ENCODE measurements around the gene UQCC5.
A peak's percentile ranks its signal among the peaks of the same experiment; 100 is the strongest.

UQCC5 gene

GRCh38 chr3:52504977-52505376, 31.4 kb upstream of the UQCC5 start:
- no peak for DNase-seq

DNA sequence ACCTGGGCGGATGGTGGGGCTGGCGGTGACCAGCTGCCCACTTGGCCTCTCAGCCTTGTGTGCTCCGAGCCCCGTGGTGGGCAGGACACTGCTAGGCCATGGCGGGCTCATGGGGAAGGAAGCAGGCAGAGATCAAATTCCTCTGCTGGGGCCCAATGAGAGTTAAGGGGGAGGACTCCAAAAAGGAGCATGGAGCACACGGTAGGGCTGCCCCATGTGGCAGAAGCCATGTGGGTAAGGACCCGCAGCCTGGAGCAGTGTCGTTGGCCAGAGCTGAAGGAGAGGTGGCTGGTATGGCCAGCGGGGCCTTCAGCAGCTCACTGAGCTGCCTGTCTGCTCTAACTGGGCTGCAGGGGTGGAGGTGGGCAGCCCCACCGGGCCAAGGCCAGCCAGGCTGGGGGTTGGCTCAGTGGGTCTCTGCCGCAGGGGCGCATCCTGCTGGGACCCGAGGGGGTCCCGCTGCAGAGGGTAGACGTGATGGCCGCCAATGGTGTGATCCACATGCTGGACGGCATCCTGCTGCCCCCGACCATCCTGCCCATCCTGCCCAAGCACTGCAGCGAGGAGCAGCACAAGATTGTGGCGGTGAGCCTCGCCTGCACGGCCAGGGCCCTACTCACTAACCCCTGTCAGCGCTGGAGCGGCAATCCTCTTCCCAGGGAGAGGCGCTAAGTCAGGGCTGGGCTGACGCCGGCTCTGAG, 30.0 kb upstream of the UQCC5 start:
- DNase-seq, result no peak

DNA sequence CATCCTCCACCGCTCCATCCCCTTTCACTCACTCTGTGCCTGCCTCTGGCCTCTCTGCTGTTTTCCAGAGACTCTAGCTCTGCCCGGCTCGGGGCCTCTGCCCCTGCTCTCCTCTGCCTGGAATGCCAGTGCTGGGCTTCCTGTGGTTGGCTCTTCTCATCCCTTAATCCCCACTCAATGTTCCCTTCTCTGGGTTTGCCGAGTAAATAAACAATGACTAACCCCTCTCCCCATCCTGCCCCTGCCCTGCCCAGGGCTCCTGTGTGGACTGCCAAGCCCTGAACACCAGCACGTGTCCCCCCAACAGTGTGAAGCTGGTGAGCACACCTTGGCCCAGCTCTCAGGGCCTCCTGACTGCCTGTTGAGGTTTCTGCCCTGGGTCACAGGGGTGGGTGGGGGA, 29.0 kb upstream of the UQCC5 start:
- peak; percentile 28 for DNase-seq

- no peak for DNase-seq
Measured at GRCh38 chr3:52509753-52510328, 26.6 kb upstream of the UQCC5 start.

GRCh38 chr3:52511509-52511908, 24.9 kb upstream of the UQCC5 start:
- no peak for DNase-seq

DNA sequence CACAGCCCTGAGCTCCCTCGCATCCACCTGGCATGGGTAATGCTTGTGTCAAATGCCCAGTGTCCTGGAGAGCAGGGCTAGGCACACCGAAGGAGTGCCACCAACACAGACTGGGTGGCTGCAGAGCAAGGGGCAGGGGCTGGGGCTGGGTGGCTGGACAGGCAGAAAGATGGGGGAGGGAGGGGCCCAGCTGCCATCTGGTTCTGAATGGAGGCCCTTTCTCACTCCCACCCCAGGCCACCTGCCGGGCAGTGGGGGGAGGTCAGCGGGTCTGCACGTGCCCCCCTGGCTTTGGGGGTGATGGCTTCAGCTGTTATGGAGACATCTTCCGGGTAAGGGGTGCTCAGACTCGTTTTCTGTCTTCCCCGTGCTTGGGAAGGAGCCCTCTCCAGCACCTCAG, 24.3 kb upstream of the UQCC5 start:
- DNase-seq, result no peak

DNA sequence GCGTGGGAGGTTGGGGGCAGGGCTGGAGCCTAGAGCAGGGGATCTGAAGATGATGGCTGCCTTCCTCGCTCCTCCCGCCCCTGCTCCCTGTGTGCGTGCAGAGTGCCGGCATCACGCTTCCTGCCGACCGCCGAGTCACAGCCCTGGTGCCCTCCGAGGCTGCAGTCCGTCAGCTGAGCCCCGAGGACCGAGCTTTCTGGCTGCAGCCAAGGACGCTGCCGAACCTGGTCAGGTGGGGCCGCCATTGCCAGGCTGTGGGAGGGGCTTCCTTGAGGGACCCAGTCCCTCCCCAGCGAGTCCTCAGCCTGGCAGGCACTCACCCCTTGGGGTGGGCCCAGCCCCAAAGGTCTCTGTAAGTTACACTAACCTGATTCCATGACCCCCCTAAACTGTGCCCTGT, 23.7 kb upstream of the UQCC5 start:
- no peak for DNase-seq

DNA sequence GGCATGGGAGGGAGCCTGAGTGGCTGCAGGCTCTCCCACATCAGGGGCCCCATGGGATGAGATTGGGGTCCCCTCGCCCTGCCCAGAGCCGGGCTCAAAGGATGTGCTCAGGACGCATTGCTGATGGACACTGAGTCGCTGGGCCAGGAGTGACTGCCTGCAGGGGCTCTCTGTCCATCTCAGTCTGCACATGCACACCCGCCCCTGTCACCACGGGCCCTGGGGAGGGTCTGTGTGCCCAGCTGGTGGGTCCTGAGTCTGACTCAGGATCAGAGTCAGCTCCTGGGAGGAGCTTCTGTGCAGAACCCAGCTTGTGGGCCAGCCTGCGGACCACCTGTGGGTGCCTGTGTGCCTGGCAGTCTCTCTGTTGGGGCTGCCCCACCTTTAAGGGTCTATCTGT, 23.1 kb upstream of the UQCC5 start:
- no peak for DNase-seq

DNA sequence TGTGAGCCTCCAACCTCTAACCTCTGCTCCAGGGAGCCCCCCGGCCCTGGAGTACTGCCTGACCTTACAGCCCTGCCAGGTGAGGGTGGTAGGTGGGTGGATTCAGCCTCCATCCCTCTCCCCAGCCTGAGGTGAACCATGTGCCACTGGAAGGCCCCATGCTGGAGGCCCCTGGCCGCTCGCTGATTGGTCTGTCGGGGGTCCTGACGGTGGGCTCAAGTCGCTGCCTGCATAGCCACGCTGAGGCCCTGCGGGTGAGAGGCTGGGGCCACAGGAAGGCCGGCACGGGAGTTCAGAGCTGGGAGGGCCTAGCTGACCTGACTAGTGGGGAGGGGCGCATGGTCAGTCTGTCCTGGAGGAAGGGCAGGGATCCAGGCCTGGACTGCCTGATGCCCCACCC, 21.8 kb upstream of the UQCC5 start:
- no peak for DNase-seq

- DNase-seq, result no peak
Measured at GRCh38 chr3:52515192-52515591, 21.2 kb upstream of the UQCC5 start.

- no peak for DNase-seq
Measured at GRCh38 chr3:52516509-52517195, 19.8 kb upstream of the UQCC5 start.

DNA sequence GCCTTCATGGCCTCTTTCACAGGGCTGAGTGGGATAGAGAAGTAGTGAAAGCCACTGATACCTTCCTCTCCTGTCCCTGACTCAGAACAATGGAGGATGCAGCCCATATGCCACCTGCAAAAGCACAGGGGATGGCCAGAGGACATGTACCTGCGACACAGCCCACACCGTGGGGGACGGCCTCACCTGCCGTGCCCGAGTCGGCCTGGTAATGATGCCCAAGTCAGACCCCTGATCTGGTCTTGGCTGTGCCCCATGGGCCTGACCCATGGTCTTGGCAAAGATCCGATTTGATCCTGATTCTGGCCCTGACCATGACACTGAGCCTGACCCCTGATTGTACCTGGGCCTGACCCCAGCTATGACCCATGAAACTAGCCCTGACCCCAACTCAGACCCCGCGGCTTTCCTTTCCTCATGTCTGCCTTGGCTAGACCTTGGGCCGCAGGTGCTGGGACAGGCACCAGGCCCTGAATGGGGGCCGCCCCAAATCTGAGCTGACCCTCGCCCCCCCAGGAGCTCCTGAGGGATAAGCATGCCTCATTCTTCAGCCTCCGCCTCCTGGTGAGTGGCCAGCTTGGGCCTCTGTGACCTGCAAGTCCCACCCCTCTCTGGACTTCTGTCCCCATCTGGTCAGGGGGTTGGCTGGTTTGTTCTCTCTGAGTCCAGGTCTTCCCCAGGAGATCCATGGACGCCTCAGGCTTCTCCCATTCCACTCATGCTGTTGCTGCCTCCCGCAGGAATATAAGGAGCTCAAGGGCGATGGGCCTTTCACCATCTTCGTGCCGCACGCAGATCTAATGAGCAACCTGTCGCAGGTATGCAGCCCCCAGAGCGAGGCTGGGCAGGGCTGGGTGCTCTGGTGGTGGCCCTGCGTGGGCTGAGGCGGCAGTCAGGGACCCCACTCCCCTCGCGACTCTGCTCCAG, 18.3 kb upstream of the UQCC5 start:
- DNase-seq, result no peak

DNA sequence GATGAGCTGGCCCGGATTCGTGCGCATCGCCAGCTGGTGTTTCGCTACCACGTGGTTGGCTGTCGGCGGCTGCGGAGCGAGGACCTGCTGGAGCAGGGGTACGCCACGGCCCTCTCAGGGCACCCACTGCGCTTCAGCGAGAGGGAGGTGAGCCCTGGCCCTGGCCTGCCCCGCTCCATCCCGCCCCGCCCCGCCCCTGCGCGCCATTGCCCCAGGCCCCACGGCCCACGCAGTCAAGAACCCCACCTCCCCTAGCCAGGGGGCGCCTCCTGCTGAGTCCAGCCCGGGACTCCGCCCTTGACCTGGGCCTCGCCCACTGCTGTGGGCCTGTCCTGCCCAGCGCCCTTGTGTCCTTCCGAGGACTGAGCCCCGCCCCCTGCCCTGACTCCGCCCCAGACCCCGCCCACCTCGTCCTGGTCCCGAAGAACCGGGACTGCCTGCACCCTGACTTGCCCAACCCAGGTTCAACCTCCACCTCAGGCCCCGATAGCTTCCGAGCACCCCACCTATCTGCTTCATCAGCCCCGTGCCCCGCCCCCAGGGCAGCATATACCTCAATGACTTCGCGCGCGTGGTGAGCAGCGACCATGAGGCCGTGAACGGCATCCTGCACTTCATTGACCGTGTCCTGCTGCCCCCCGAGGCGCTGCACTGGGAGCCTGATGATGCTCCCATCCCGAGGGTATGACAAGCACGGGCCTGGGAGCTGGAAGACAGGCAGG, 17.5 kb upstream of the UQCC5 start:
- DNase-seq, result no peak

GRCh38 chr3:52519445-52520140, 16.8 kb upstream of the UQCC5 start:
- DNase-seq, result no peak

DNA sequence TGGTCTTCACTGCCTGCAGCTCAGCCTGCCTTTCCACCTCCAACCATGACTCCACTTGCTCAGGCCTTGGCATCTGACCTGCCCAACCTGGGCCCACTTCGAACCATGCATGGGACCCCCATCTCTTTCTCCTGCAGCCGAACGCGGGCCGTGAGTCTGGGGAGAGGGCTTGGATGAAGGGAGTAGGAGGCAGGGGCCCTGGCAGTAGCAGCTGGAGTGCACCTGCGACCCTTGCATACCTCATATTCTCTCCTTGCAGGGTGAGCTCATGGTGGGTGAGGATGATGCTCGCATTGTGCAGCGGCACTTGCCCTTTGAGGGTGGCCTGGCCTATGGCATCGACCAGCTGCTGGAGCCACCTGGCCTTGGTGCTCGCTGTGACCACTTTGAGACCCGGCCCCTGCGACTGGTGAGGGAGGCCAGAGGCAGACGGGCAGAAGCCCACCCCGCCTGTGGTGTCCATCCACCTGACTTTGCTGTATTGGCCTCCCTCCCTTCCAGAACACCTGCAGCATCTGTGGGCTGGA, 16.2 kb upstream of the UQCC5 start:
- no peak for DNase-seq

DNA sequence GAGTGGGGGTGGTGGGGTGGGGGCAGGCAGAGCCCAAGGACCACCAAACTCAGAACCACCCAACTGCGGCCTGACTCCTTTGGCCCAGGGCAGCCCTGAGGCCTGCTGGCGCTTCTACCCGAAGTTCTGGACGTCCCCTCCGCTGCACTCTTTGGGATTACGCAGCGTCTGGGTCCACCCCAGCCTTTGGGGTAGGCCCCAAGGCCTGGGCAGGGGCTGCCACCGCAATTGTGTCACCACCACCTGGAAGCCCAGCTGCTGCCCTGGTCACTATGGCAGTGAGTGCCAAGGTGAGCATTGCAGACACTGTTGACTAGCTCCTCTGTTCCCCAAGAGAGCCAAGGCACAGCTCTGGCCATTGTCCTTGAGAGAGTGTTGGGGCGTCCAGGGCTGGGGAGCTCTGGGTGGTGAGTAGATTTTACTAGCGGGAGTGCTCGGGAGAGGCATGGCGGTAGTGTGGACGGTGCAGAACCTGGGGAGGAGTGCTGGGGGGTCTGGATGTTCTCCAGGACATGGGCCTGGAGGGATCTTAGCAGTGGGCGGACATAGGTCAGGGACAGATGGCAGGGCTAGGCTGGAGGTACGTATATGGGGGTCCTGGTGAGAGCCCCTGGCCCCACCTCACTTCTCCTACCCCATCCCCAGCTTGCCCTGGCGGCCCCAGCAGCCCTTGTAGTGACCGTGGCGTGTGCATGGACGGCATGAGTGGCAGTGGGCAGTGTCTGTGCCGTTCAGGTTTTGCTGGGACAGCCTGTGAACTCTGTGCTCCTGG, 15.5 kb upstream of the UQCC5 start:
- DNase-seq, result no peak

DNA sequence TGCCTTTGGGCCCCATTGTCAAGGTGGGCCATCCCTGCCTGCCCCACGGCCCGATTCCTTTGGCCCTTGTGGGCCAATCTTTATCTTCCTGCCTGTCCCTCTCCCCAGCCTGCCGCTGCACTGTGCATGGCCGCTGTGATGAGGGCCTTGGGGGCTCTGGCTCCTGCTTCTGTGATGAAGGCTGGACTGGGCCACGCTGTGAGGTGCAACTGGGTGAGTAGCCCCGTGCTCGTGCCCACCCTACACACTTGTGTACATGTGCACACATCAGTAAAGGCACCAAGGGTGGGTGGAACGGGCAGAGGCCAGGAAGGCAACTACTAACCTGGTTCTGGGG, 14.9 kb upstream of the UQCC5 start:
- no peak for DNase-seq

GRCh38 chr3:52521881-52522650, 14.3 kb upstream of the UQCC5 start:
- DNase-seq, result no peak

DNA sequence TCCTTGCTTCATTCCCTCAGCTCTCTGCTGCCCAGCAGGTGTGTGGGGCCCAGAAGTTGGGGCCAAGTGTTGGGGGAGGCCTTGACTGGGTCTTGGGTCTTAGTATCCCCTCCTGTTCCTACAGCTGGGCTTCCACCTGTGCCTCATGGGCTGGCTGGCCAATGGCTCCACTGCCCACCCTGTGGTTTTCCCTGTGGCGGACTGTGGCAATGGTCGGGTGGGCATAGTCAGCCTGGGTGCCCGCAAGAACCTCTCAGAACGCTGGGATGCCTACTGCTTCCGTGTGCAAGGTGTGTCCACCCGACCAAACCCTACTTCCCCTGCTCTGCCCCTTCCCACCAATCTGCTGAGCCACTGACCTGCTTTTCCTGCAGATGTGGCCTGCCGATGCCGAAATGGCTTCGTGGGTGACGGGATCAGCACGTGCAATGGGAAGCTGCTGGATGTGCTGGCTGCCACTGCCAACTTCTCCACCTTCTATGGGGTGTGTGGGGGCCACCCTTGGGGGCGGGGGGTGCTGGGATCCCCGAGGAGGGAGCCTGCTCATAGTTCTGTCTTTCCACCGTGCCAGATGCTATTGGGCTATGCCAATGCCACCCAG, 13.7 kb upstream of the UQCC5 start:
- no peak for DNase-seq

All from fibroblast of skin of right biceps (primary cell).